ENCODE data around the gene RASGRF2. TPM values are rescaled to one million over a fixed set of nuclear protein-coding genes. Genes with fewer than 3 reads are reported as not detected.

The RASGRF2 gene
- total RNA-seq, 1 donor from 2014 or later, result 4.8 TPM

GRCh38 chr5:81164476-81164875 is 204.3 kb downstream of the RASGRF2 start:
- intact Hi-C loops (cut with micrococcal nuclease), result no loop called here
- H3K27ac ChIP-seq (replicated peaks), result no peak overlapping the region
- no peaks in the 10 kb centered on the region for H3K9me3 ChIP-seq (replicated peaks)
- H3K36me3 ChIP-seq, result no peaks in the 10 kb centered on the region
- H3K4me1 ChIP-seq, result no peaks in the 10 kb centered on the region
- no peak for TF ChIP-seq CTCF (IDR thresholded peaks at IDR 0.05; ENCODE audit: borderline replicate concordance)
- DNase-seq, result no peak
- no peak overlapping the region for H3K4me3 ChIP-seq
- H3K27me3 ChIP-seq (ENCODE audit: low read depth), result no peaks in the 10 kb centered on the region

- Histone ChIP-seq H3K4me1 (peaks cover under 1% of the 10 kb centered on the region), H3K9me3 (replicated peaks) (no peaks in the 10 kb centered on the region), H3K4me3 (no peak overlapping the region), H3K27ac (replicated peaks) (no peak overlapping the region), H3K27me3 (ENCODE audit: low read depth) (no peaks in the 10 kb centered on the region), H3K36me3 (no peaks in the 10 kb centered on the region)
- DNase-seq, result no peak
- intact Hi-C loops (cut with micrococcal nuclease), result no loop called here
- TF ChIP-seq CTCF (IDR thresholded peaks at IDR 0.05; ENCODE audit: borderline replicate concordance), result no peak
Observed at GRCh38 chr5:81164936-81165335, 204.8 kb downstream of the RASGRF2 start.

GRCh38 chr5:81165493-81166119 is 205.4 kb downstream of the RASGRF2 start:
- DNase-seq, result peak; percentile 40
- H3K27me3 ChIP-seq (ENCODE audit: low read depth), result no peaks in the 10 kb centered on the region
- no peak overlapping the region for H3K4me3 ChIP-seq
- no peaks in the 10 kb centered on the region for H3K36me3 ChIP-seq
- intact Hi-C loops (cut with micrococcal nuclease), result no loop called here
- peaks cover 7% of the 10 kb centered on the region for H3K4me1 ChIP-seq
- TF ChIP-seq CTCF (IDR thresholded peaks at IDR 0.05; ENCODE audit: borderline replicate concordance), result peak; percentile 70
- no peak overlapping the region for H3K27ac ChIP-seq (replicated peaks)
- no peaks in the 10 kb centered on the region for H3K9me3 ChIP-seq (replicated peaks)

- H3K4me1 ChIP-seq, result peaks cover 7% of the 10 kb centered on the region
- H3K36me3 ChIP-seq, result no peaks in the 10 kb centered on the region
- DNase-seq, result no peak
- no peaks in the 10 kb centered on the region for H3K9me3 ChIP-seq (replicated peaks)
- no peaks in the 10 kb centered on the region for H3K27me3 ChIP-seq (ENCODE audit: low read depth)
- no peak overlapping the region for H3K27ac ChIP-seq (replicated peaks)
- TF ChIP-seq CTCF (IDR thresholded peaks at IDR 0.05; ENCODE audit: borderline replicate concordance), result no peak
- H3K4me3 ChIP-seq, result no peak overlapping the region
- intact Hi-C loops (cut with micrococcal nuclease), result no loop called here
Observed at GRCh38 chr5:81166430-81166829, 206.3 kb downstream of the RASGRF2 start.

- Histone ChIP-seq H3K36me3 (no peaks in the 10 kb centered on the region), H3K4me3 (no peak overlapping the region), H3K9me3 (replicated peaks) (no peaks in the 10 kb centered on the region), H3K27ac (replicated peaks) (no peak overlapping the region), H3K27me3 (ENCODE audit: low read depth) (no peaks in the 10 kb centered on the region), H3K4me1 (peaks cover 7% of the 10 kb centered on the region)
- intact Hi-C loops (cut with micrococcal nuclease), result no loop called here
- TF ChIP-seq CTCF (IDR thresholded peaks at IDR 0.05; ENCODE audit: borderline replicate concordance), result no peak
- no peak for DNase-seq
Observed at GRCh38 chr5:81167078-81167477, 206.9 kb downstream of the RASGRF2 start.
